Fibroblast of the aortic adventitia (primary cell): Measurements from ENCODE around the gene SIX1. TPM values are rescaled to one million over a fixed set of nuclear protein-coding genes. Genes with fewer than 3 reads are reported as not detected.

Experiments used
- DNase-seq: peaks from one replicate; pipeline ENCODE4 v3.0.0-alpha.2; 2010; ENCODE audit warnings: low read depth
- H3K4me3 ChIP-seq: 2 replicates; pipeline ENCODE4 v1.5.1; 2011; ENCODE audit warnings: low read depth, mild to moderate bottlenecking, control low read depth, low read length, moderate library complexity
- CTCF ChIP-seq: IDR thresholded peaks from 2 replicates; pipeline ENCODE4 v1.5.1; 2011; ENCODE audit warnings: mild to moderate bottlenecking, low read length, control low read depth, inconsistent platforms; ENCODE audit not compliant: insufficient read depth
- total RNA-seq: library from RNA; depleted of rRNA; stranded (reverse); fragments of >200 nt; gene quantifications from 2 replicates; pipeline ENCODE4 v1.2.3, GENCODE V29; 2012; ENCODE audit warnings: low replicate concordance

The SIX1 gene
- total RNA-seq: 4.6 and 9.6 TPM in 2 replicates

- H3K4me3 ChIP-seq: peak within 1 kb of the TSS; percentile 81
- no peak for TF ChIP-seq CTCF
- peak; percentile 92 for DNase-seq
Observed at GRCh38 chr14:60648934-60649874, at the start of gene SIX1. TSS of gene SIX1 (minus strand) at chr14:60649477. CDS start at chr14:60649189, 288 bp downstream.

- TF ChIP-seq CTCF: no peak
- no peak for DNase-seq
- no peak overlapping the region for H3K4me3 ChIP-seq
Observed at GRCh38 chr14:60695327-60695726, 46.0 kb upstream of the SIX1 start.

GRCh38 chr14:60691383-60692113 lies 42.3 kb upstream of the SIX1 start:
- H3K4me3 ChIP-seq: no peak overlapping the region
- no peak for TF ChIP-seq CTCF
- DNase-seq: no peak

GRCh38 chr14:60686865-60687264 lies 37.6 kb upstream of the SIX1 start:
- no peak for DNase-seq
- TF ChIP-seq CTCF: no peak
- H3K4me3 ChIP-seq: no peak overlapping the region

- TF ChIP-seq CTCF: no peak
- DNase-seq: no peak
- no peak overlapping the region for H3K4me3 ChIP-seq
Observed at GRCh38 chr14:60684203-60684602, 34.9 kb upstream of the SIX1 start.

- H3K4me3 ChIP-seq: no peak overlapping the region
- TF ChIP-seq CTCF: no peak
- DNase-seq: no peak
Observed at GRCh38 chr14:60681271-60681670, 32.0 kb upstream of the SIX1 start.
